ENCODE measurements around the gene SUPT3H.

Gene SUPT3H

DNA sequence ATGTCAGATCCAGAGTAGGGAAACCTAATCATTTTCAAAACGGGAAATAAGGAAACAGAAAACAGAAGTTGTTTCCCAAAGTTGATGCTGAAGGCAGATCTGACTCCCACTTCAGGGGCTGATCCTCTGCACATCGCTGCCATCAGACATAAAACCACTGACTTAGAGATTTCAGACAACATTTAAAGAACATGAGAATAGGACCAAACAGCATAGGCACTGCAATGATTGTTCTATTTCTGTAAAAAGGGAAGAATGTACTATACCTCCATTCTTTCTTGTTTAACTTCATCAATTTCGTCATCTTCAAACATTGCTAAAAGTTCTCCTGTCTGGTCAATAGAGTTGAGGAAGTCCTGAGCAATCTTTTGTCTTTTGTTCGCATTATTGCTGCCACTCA is 374.3 kb downstream of the SUPT3H start:
- no peak overlapping the region for H4K91ac ChIP-seq (ENCODE audit: low read depth, low read length)
- H3K4ac ChIP-seq (ENCODE audit: low read depth, low read length): no peak overlapping the region
- no peak overlapping the region for H3K23ac ChIP-seq (ENCODE audit: low read length)
- no peak overlapping the region for H4K12ac ChIP-seq (ENCODE audit: low read depth, low read length)
- no peaks in the 10 kb centered on the region for H3K79me2 ChIP-seq (ENCODE audit: control insufficient read depth, insufficient read depth, low read length, poor library complexity)
- H3K36me3 ChIP-seq (ENCODE audit: control insufficient read depth in 1 of 2, insufficient read depth in 2 of 2, low read length in 2 of 2): no peaks in the 10 kb centered on the region
- no peak overlapping the region for H2AFZ ChIP-seq (ENCODE audit: insufficient read depth, low read length, poor library complexity)
- H3K27ac ChIP-seq (ENCODE audit: low read depth, low read length): no peak overlapping the region
- peak in 1 of 2 donors; percentile 2 for DNase-seq
- no CpG with 5 or more reads among the region's 4 CpGs for WGBS (ENCODE audit: extremely low coverage, insufficient coverage, insufficient read length)
- H4K8ac ChIP-seq (ENCODE audit: low read depth, low read length): no peak overlapping the region
- H3K9ac ChIP-seq (ENCODE audit: low read length): no peak overlapping the region
- H3K9me3 ChIP-seq (ENCODE audit: insufficient read depth, low read depth, low read length): no peaks in the 10 kb centered on the region
- H3K27me3 ChIP-seq (ENCODE audit: insufficient read depth, low read length): no peaks in the 10 kb centered on the region
- H3K4me2 ChIP-seq (ENCODE audit: low read length): no peak overlapping the region
- H3K14ac ChIP-seq (ENCODE audit: low read length): no peak overlapping the region
- no peak overlapping the region for H3K4me3 ChIP-seq (ENCODE audit: low read depth, low read length)
- no peak overlapping the region for H2BK120ac ChIP-seq (ENCODE audit: insufficient read depth, low read length, poor library complexity)
- no peaks in the 10 kb centered on the region for H3K4me1 ChIP-seq (ENCODE audit: control insufficient read depth in 1 of 2, insufficient read depth in 2 of 2, low read length in 2 of 2)
- no peak overlapping the region for H3K18ac ChIP-seq (ENCODE audit: low read length)
- H2BK12ac ChIP-seq (ENCODE audit: low read length): no peak overlapping the region
- no peak overlapping the region for H2AK5ac ChIP-seq (ENCODE audit: low read length)
- no peak overlapping the region for H2BK5ac ChIP-seq (ENCODE audit: low read depth, low read length, poor library complexity)
- no peaks in the 10 kb centered on the region for H3K79me1 ChIP-seq (ENCODE audit: low read length)

DNA sequence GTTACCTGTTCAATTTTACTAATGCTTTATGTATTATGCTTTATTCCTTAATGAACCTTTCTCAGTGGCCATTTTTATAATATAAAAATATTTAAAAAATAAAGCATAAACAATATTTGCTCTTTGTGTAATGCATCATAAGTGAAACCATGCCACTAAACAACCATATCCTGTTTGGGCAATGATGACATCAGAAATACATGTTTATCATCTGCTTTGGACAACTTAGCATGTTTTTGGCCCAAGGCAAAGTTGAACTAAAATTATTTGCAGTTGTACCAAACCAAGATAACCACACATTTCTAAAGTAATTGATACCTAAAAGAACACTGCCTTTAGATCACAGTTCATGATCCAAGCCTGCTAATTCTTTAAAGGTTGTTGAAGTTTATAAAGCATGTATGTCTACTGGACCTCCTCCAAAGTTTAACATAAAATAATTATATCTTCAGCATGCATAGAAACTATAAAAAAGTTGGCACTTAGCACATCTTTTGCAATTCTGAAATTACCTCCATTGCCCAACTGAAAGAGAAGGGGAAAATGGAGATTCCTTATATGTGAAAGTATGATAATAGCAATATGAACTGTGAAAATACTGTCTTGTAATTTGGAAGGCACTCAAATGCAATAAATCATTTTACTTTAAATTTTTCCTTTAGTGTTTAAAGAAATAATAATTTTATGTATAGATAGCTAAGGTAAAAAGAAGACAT is 375.2 kb downstream of the SUPT3H start:
- Histone ChIP-seq H2BK12ac (ENCODE audit: low read length) (no peak overlapping the region), H4K8ac (ENCODE audit: low read depth, low read length) (no peak overlapping the region), H2BK5ac (ENCODE audit: low read depth, low read length, poor library complexity) (no peak overlapping the region), H3K18ac (ENCODE audit: low read length) (no peak overlapping the region), H3K27me3 (ENCODE audit: insufficient read depth, low read length) (no peaks in the 10 kb centered on the region), H2BK120ac (ENCODE audit: insufficient read depth, low read length, poor library complexity) (no peak overlapping the region), H4K91ac (ENCODE audit: low read depth, low read length) (no peak overlapping the region), H4K12ac (ENCODE audit: low read depth, low read length) (no peak overlapping the region), H3K14ac (ENCODE audit: low read length) (no peak overlapping the region), H3K9ac (ENCODE audit: low read length) (no peak overlapping the region), H3K36me3 (ENCODE audit: control insufficient read depth in 1 of 2, insufficient read depth in 2 of 2, low read length in 2 of 2) (no peaks in the 10 kb centered on the region), H3K4me2 (ENCODE audit: low read length) (no peak overlapping the region), H3K79me2 (ENCODE audit: control insufficient read depth, insufficient read depth, low read length, poor library complexity) (no peaks in the 10 kb centered on the region), H3K4ac (ENCODE audit: low read depth, low read length) (no peak overlapping the region), H3K4me3 (ENCODE audit: low read depth, low read length) (no peak overlapping the region), H3K27ac (ENCODE audit: low read depth, low read length) (no peak overlapping the region), H3K4me1 (ENCODE audit: control insufficient read depth in 1 of 2, insufficient read depth in 2 of 2, low read length in 2 of 2) (no peaks in the 10 kb centered on the region), H3K23ac (ENCODE audit: low read length) (no peak overlapping the region), H3K9me3 (ENCODE audit: insufficient read depth, low read depth, low read length) (no peaks in the 10 kb centered on the region), H2AFZ (ENCODE audit: insufficient read depth, low read length, poor library complexity) (no peak overlapping the region), H3K79me1 (ENCODE audit: low read length) (no peaks in the 10 kb centered on the region), H2AK5ac (ENCODE audit: low read length) (no peak overlapping the region)
- DNase-seq: no peak

DNA sequence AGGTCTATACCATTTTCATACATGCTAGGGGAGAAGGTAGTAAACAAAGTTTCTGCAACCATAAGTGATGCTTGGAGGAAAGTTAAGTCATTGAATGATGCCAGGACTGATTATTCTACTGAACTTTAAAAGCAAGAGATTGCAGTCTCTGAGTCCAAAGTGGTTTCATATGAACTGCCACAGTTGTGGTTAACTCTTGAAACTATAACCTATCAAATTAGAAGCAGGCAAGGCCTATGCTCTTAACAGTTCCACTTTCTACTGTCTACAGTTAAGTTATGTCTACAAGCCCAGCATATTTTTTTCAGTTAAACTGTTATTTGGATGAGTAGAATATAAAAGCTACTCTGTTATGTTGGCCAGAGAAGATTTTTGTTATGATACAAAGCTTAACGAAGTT is 376.1 kb downstream of the SUPT3H start:
- H3K79me1 ChIP-seq (ENCODE audit: low read length): no peaks in the 10 kb centered on the region
- WGBS (ENCODE audit: extremely low coverage, insufficient coverage, insufficient read length): no CpG with 5 or more reads among the region's 1 CpG
- H2AK5ac ChIP-seq (ENCODE audit: low read length): no peak overlapping the region
- H3K23ac ChIP-seq (ENCODE audit: low read length): no peak overlapping the region
- H3K4me3 ChIP-seq (ENCODE audit: low read depth, low read length): no peak overlapping the region
- H4K91ac ChIP-seq (ENCODE audit: low read depth, low read length): no peak overlapping the region
- H3K9ac ChIP-seq (ENCODE audit: low read length): no peak overlapping the region
- H3K9me3 ChIP-seq (ENCODE audit: insufficient read depth, low read depth, low read length): no peaks in the 10 kb centered on the region
- H3K79me2 ChIP-seq (ENCODE audit: control insufficient read depth, insufficient read depth, low read length, poor library complexity): no peaks in the 10 kb centered on the region
- H4K8ac ChIP-seq (ENCODE audit: low read depth, low read length): no peak overlapping the region
- H3K14ac ChIP-seq (ENCODE audit: low read length): no peak overlapping the region
- H3K4me2 ChIP-seq (ENCODE audit: low read length): no peak overlapping the region
- H3K4ac ChIP-seq (ENCODE audit: low read depth, low read length): no peak overlapping the region
- no peak overlapping the region for H2BK12ac ChIP-seq (ENCODE audit: low read length)
- no peaks in the 10 kb centered on the region for H3K36me3 ChIP-seq (ENCODE audit: control insufficient read depth in 1 of 2, insufficient read depth in 2 of 2, low read length in 2 of 2)
- no peak overlapping the region for H2BK120ac ChIP-seq (ENCODE audit: insufficient read depth, low read length, poor library complexity)
- no peak overlapping the region for H4K12ac ChIP-seq (ENCODE audit: low read depth, low read length)
- no peak overlapping the region for H3K27ac ChIP-seq (ENCODE audit: low read depth, low read length)
- no peaks in the 10 kb centered on the region for H3K27me3 ChIP-seq (ENCODE audit: insufficient read depth, low read length)
- DNase-seq: no peak
- H3K4me1 ChIP-seq (ENCODE audit: control insufficient read depth in 1 of 2, insufficient read depth in 2 of 2, low read length in 2 of 2): no peaks in the 10 kb centered on the region
- H3K18ac ChIP-seq (ENCODE audit: low read length): no peak overlapping the region
- H2AFZ ChIP-seq (ENCODE audit: insufficient read depth, low read length, poor library complexity): no peak overlapping the region
- H2BK5ac ChIP-seq (ENCODE audit: low read depth, low read length, poor library complexity): no peak overlapping the region

DNA sequence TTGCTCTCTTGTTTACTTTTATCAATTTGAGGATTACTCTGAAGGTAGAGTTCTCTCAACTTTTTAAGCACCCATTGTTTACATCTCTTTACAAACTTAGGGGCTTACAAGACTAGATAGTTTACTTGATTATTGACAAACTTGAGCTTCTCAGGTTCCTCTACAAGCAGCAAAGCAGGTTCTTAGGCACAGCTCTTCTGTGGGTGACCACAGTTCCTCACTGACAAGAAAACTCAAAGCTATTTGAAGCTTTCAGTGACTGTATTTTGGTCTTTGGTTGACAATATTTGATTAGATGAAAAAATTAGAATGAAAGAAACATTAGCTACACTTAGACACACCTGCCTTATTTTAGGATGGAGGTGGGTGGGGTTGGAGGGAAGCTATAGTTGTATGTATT is 376.9 kb downstream of the SUPT3H start:
- Histone ChIP-seq H3K18ac (ENCODE audit: low read length) (no peak overlapping the region), H3K36me3 (ENCODE audit: control insufficient read depth in 1 of 2, insufficient read depth in 2 of 2, low read length in 2 of 2) (no peaks in the 10 kb centered on the region), H3K4me3 (ENCODE audit: low read depth, low read length) (no peak overlapping the region), H3K79me1 (ENCODE audit: low read length) (no peaks in the 10 kb centered on the region), H4K12ac (ENCODE audit: low read depth, low read length) (no peak overlapping the region), H2AFZ (ENCODE audit: insufficient read depth, low read length, poor library complexity) (no peak overlapping the region), H3K4me2 (ENCODE audit: low read length) (no peak overlapping the region), H2BK5ac (ENCODE audit: low read depth, low read length, poor library complexity) (no peak overlapping the region), H4K8ac (ENCODE audit: low read depth, low read length) (no peak overlapping the region), H2AK5ac (ENCODE audit: low read length) (no peak overlapping the region), H3K14ac (ENCODE audit: low read length) (no peak overlapping the region), H3K23ac (ENCODE audit: low read length) (no peak overlapping the region), H3K27ac (ENCODE audit: low read depth, low read length) (no peak overlapping the region), H3K79me2 (ENCODE audit: control insufficient read depth, insufficient read depth, low read length, poor library complexity) (no peaks in the 10 kb centered on the region), H4K91ac (ENCODE audit: low read depth, low read length) (no peak overlapping the region), H2BK12ac (ENCODE audit: low read length) (no peak overlapping the region), H3K9ac (ENCODE audit: low read length) (no peak overlapping the region), H3K4ac (ENCODE audit: low read depth, low read length) (no peak overlapping the region), H3K4me1 (ENCODE audit: control insufficient read depth in 1 of 2, insufficient read depth in 2 of 2, low read length in 2 of 2) (no peaks in the 10 kb centered on the region), H3K27me3 (ENCODE audit: insufficient read depth, low read length) (no peaks in the 10 kb centered on the region), H3K9me3 (ENCODE audit: insufficient read depth, low read depth, low read length) (no peaks in the 10 kb centered on the region), H2BK120ac (ENCODE audit: insufficient read depth, low read length, poor library complexity) (no peak overlapping the region)
- DNase-seq: no peak

Data from trophoblast cell (in vitro differentiated cells and primary cell).